IMR-90 (cell line): ENCODE measurements around the gene USP54. TPM values are rescaled to one million over a fixed set of nuclear protein-coding genes. Genes with fewer than 3 reads are reported as not detected.

Source experiments
- ATAC-seq: fragments of 200-7000 bp; cut with Tn5 transposase; 2 replicates; pipeline ENCODE4 v1.9.1; 2020; ENCODE audit warnings: low read depth, mild to moderate bottlenecking, moderate library complexity
- BruUV-seq: library from RNA; stranded (reverse); fragments of 400-500 nt; replicated peaks from 2 replicates; lab custom pipeline; 2021; lab: Mats Ljungman, UMichigan
- CTCF ChIA-PET: fragments of 300-600 bp; formaldehyde crosslinking; extraction: SDS; loops from one replicate; lab custom pipeline; 2021; ENCODE audit warnings: antibody characterized with exemption; lab: Yijun Ruan, JAX
- POLR2A ChIA-PET: fragments of 300-600 bp; sonication (Branson Sonifier 250); formaldehyde crosslinking; loops from one replicate; lab custom pipeline; 2022; ENCODE audit warnings: antibody characterized with exemption; ENCODE audit not compliant: unreplicated experiment; lab: Charles Lee
- DNase-seq: peaks from one replicate; pipeline ENCODE4 v3.0.0; 2013
- H2AFZ ChIP-seq: replicated peaks from 2 replicates; pipeline ENCODE3; 2013; ENCODE audit warnings: low read length, mild to moderate bottlenecking; ENCODE audit not compliant: poor library complexity
- H2AK5ac ChIP-seq: 2 replicates; pipeline ENCODE4 v1.6.1; 2013; ENCODE audit warnings: low read depth, low read length, inconsistent platforms
- H2AK9ac ChIP-seq: replicated peaks from 2 replicates; pipeline ENCODE3; 2013; ENCODE audit warnings: mild to moderate bottlenecking, low read depth, low read length, moderate library complexity; ENCODE audit not compliant: poor library complexity
- H2BK120ac ChIP-seq: 2 replicates; pipeline ENCODE4 v1.6.1; 2013; ENCODE audit warnings: low read depth, low read length, inconsistent platforms
- H2BK15ac ChIP-seq: 3 replicates; pipeline ENCODE4 v1.6.1; 2013; ENCODE audit warnings: low read depth, low read length, inconsistent platforms
- H2BK20ac ChIP-seq: 2 replicates; pipeline ENCODE4 v1.6.1; 2013; ENCODE audit warnings: low read depth, mild to moderate bottlenecking, inconsistent platforms, low read length, moderate library complexity
- H2BK5ac ChIP-seq: 2 replicates; pipeline ENCODE4 v1.6.1; 2013; ENCODE audit warnings: mild to moderate bottlenecking, low read depth, low read length, inconsistent platforms; ENCODE audit not compliant: poor library complexity, severe bottlenecking
- H3K14ac ChIP-seq: replicated peaks from 2 replicates; pipeline ENCODE4 v1.6.1; 2013; ENCODE audit warnings: low read depth, low read length, inconsistent platforms
- H3K18ac ChIP-seq: 2 replicates; pipeline ENCODE4 v1.6.1; 2013; ENCODE audit warnings: low read depth, low read length, control low read depth
- H3K23ac ChIP-seq: 2 replicates; pipeline ENCODE4 v1.6.1; 2013; ENCODE audit warnings: low read depth, low read length, inconsistent platforms
- H3K27ac ChIP-seq: 2 replicates; pipeline ENCODE4 v1.5.1; 2013; ENCODE audit warnings: mild to moderate bottlenecking, control low read depth, low read length; ENCODE audit not compliant: insufficient read depth
- H3K27me3 ChIP-seq: 2 replicates; pipeline ENCODE4 v1.6.1; 2013; ENCODE audit warnings: low read length; ENCODE audit not compliant: control insufficient read depth, insufficient read depth
- H3K36me3 ChIP-seq: 2 replicates; pipeline ENCODE4 v1.6.1; 2013; ENCODE audit warnings: low read length, mixed read lengths; ENCODE audit not compliant: control insufficient read depth, insufficient read depth
- H3K4ac ChIP-seq: 2 replicates; pipeline ENCODE4 v1.6.1; 2013; ENCODE audit warnings: low read depth, low read length, inconsistent platforms
- H3K4me1 ChIP-seq: 2 replicates; pipeline ENCODE4 v1.6.1; 2013; ENCODE audit warnings: low read length, mixed read lengths; ENCODE audit not compliant: control insufficient read depth, insufficient read depth
- H3K4me2 ChIP-seq: 2 replicates; pipeline ENCODE4 v1.6.1; 2013; ENCODE audit warnings: low read depth, mild to moderate bottlenecking, control low read depth, low read length, moderate library complexity
- H3K4me3 ChIP-seq: 2 replicates; pipeline ENCODE4 v1.5.1; 2013; ENCODE audit warnings: low read depth, mild to moderate bottlenecking, control low read depth, low read length, moderate library complexity; ENCODE audit not compliant: insufficient read depth
- H3K56ac ChIP-seq: 2 replicates; pipeline ENCODE4 v1.6.1; 2013; ENCODE audit warnings: low read length, inconsistent platforms; ENCODE audit not compliant: insufficient read depth; ENCODE audit errors: extremely low read depth
- H3K79me1 ChIP-seq, 2 experiments: 2 replicates each; pipeline ENCODE4 v1.6.1; 2013; ENCODE audit warnings: low read length in 2 of 2, inconsistent platforms in 1 of 2, low read depth in 1 of 2
- H3K9ac ChIP-seq: 2 replicates; pipeline ENCODE4 v1.6.1; 2013; ENCODE audit warnings: low read depth, low read length, control low read depth
- H3K9me1 ChIP-seq: 2 replicates; pipeline ENCODE4 v1.6.1; 2013; ENCODE audit warnings: low read length, inconsistent platforms; ENCODE audit not compliant: insufficient read depth
- H3K9me3 ChIP-seq: 2 replicates; pipeline ENCODE4 v1.6.1; 2013; ENCODE audit warnings: low read length; ENCODE audit not compliant: control insufficient read depth, insufficient read depth
- H4K20me1 ChIP-seq: 2 replicates; pipeline ENCODE4 v1.6.1; 2013; ENCODE audit warnings: low read length, inconsistent platforms; ENCODE audit not compliant: insufficient read depth
- H4K5ac ChIP-seq: 2 replicates; pipeline ENCODE4 v1.6.1; 2013; ENCODE audit warnings: mild to moderate bottlenecking, low read depth, low read length, control low read depth
- H4K8ac ChIP-seq, 2 experiments: 2 replicates each; pipeline ENCODE4 v1.6.1; 2013; ENCODE audit warnings: low read depth in 2 of 2, low read length in 2 of 2, control low read depth in 1 of 2, inconsistent platforms in 1 of 2
- H4K91ac ChIP-seq: 2 replicates; pipeline ENCODE4 v1.6.1; 2013; ENCODE audit warnings: low read depth, low read length, inconsistent platforms; ENCODE audit not compliant: insufficient read depth
- BHLHE40 ChIP-seq: fragments of 150-350 bp; IDR thresholded peaks from 2 replicates; pipeline ENCODE4 v1.6.1; 2016; ENCODE audit warnings: mild to moderate bottlenecking, low read depth, low read length
- CEBPB ChIP-seq: IDR thresholded peaks from 2 replicates; pipeline ENCODE4 v1.6.1; 2012; ENCODE audit warnings: low read depth, low read length, improper control_type of control experiment
- CHD1 ChIP-seq: IDR thresholded peaks from 2 replicates; pipeline ENCODE4 v1.6.1; 2012; ENCODE audit warnings: low read depth, low read length, improper control_type of control experiment
- FOS ChIP-seq: fragments of 150-350 bp; IDR thresholded peaks from 2 replicates; pipeline ENCODE4 v1.6.1; 2016; ENCODE audit warnings: low read depth, low read length
- MAZ ChIP-seq: IDR thresholded peaks from 2 replicates; pipeline ENCODE4 v1.6.1; 2012; ENCODE audit warnings: low read depth, mild to moderate bottlenecking, low read length, improper control_type of control experiment, moderate library complexity, borderline replicate concordance
- MXI1 ChIP-seq: IDR thresholded peaks from 2 replicates; pipeline ENCODE4 v1.6.1; 2012; ENCODE audit warnings: low read depth, mild to moderate bottlenecking, low read length, moderate library complexity, borderline replicate concordance
- NFE2L2 ChIP-seq: fragments of 150-350 bp; IDR thresholded peaks from 2 replicates; pipeline ENCODE4 v1.6.1; 2016; ENCODE audit warnings: low read depth, mild to moderate bottlenecking, low read length
- POLR2A ChIP-seq: IDR thresholded peaks from 2 replicates; pipeline ENCODE4 v1.6.1; 2012; ENCODE audit warnings: mild to moderate bottlenecking, low read depth, low read length
- RAD21 ChIP-seq: IDR thresholded peaks from 2 replicates; pipeline ENCODE4 v1.6.1; 2012; ENCODE audit warnings: low read length, improper control_type of control experiment
- RCOR1 ChIP-seq: IDR thresholded peaks from 2 replicates; pipeline ENCODE4 v1.6.1; 2012; ENCODE audit warnings: mild to moderate bottlenecking, low read length, improper control_type of control experiment; ENCODE audit not compliant: insufficient replicate concordance
- RFX5 ChIP-seq: IDR thresholded peaks from 2 replicates; pipeline ENCODE4 v1.8.0; 2012; ENCODE audit warnings: low read depth, mild to moderate bottlenecking, low read length, moderate library complexity
- SMC3 ChIP-seq: fragments of 150-350 bp; IDR thresholded peaks from 2 replicates; pipeline ENCODE4 v1.6.1; 2016; ENCODE audit warnings: low read depth, mild to moderate bottlenecking, antibody characterized with exemption, low read length, moderate library complexity
- WGBS, 2 experiments: methylation state at CpG; one replicate each; pipeline versions ENCODE4 v1.1.5 to v1.1.7; 2013; ENCODE audit warnings: missing lambda C conversion rate in 2 of 2; ENCODE audit not compliant: insufficient read length in 1 of 2; ENCODE audit errors: extremely low coverage in 2 of 2; 5-methylcytosine and 5-hydroxymethylcytosine counted together
- dilution Hi-C: fragments of 300-500 bp; cut with HindIII; formaldehyde crosslinking; loops from one replicate; pipeline ENCODE4 v1.14.3; 2018; ENCODE audit warnings: low sequenced_read_pairs; ENCODE audit not compliant: unreplicated experiment
- in situ Hi-C: fragments of 300-500 bp; cut with MboI; formaldehyde crosslinking; loops from 3 replicates; pipeline ENCODE4 v1.14.3; 2019; ENCODE audit warnings: low sequenced_read_pairs, inconsistent platforms, mixed read lengths
- intact Hi-C: fragments of 100-400 bp; cut with micrococcal nuclease; formaldehyde crosslinking; loops from 2 replicates; pipeline ENCODE4 v1.10.0; 2022
- polyA plus RNA-seq, 3 experiments: library from polyadenylated mRNA; depleted of rRNA; stranded (reverse); fragments of >200 nt; gene quantifications; 2 replicates each; pipeline ENCODE4 v1.2.3, GENCODE V29; 2012; ENCODE audit warnings: low replicate concordance in 1 of 3
- total RNA-seq: library from RNA; depleted of rRNA; stranded (reverse); fragments of >200 nt; gene quantifications from 2 replicates; pipeline ENCODE4 v1.2.3, GENCODE V29; 2012
- TF ChIP-seq, protein P1 (sequence below): fragments of 150-350 bp; IDR thresholded peaks from 2 replicates; pipeline ENCODE4 v1.6.1; 2016; ENCODE audit warnings: low read depth, mild to moderate bottlenecking, low read length, moderate library complexity, borderline replicate concordance
- TF ChIP-seq, protein P2 (sequence below): fragments of 150-350 bp; IDR thresholded peaks from 2 replicates; pipeline ENCODE4 v1.6.1; 2017; ENCODE audit warnings: mild to moderate bottlenecking, antibody characterized with exemption, low read length, low read depth
- TF ChIP-seq, protein P3 (sequence below): conservative IDR thresholded peaks from 2 replicates; pipeline ENCODE4 v1.5.1; 2012; ENCODE audit warnings: mild to moderate bottlenecking, low read depth, low read length, improper control_type of control experiment

USP54 gene
- total and polyA plus RNA-seq, 2 of the 4 experiments (the other 2 are of a cell fraction) = 4.0 to 7.9 TPM

DNA sequence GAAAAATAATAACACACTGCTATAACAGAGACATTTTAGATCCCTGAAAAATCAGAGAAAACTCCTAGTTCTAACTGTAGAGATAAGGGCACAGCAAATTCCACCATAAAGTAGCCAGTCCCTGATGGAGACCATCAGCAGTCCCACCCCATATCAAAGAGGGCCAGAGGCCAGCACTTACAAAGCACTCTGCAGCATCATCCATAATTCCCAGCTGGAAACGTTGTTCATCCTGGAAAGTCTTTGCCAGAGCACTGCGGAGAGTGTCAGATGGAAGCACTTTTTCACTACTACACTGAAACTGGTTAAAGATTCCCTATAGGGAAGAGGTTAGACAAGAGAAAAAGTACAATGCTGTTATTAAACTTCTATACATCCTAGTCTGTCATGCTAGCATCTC lies 45.8 kb downstream of the USP54 start:
- POLR2A ChIA-PET = no interaction called here
- no peak for DNase-seq
- Histone ChIP-seq H3K9ac (no peak overlapping the region), H3K27me3 (no peaks in the 10 kb centered on the region), H3K14ac (no peak overlapping the region), H3K4me1 (no peaks in the 10 kb centered on the region), H2AFZ (no peak overlapping the region), H2BK20ac (no peak overlapping the region), H2AK9ac (no peak overlapping the region), H3K27ac (no peak overlapping the region), H3K18ac (no peak overlapping the region), H3K4ac (no peak overlapping the region), H3K36me3 (peaks cover 1% of the 10 kb centered on the region; the same call in 1 of the 2 replicates), H2AK5ac (no peak overlapping the region), H3K9me1 (no peaks in the 10 kb centered on the region), H3K23ac (no peak overlapping the region), H2BK120ac (no peak overlapping the region), H4K20me1 (no peaks in the 10 kb centered on the region), H3K9me3 (no peaks in the 10 kb centered on the region), H3K79me1 (no peaks in the 10 kb centered on the region), H4K91ac (no peak overlapping the region), H3K56ac (no peak overlapping the region), H3K4me3 (no peak overlapping the region), H2BK5ac (no peak overlapping the region), H4K5ac (no peak overlapping the region), H3K4me2 (no peak overlapping the region), H2BK15ac (no peak overlapping the region), H4K8ac (no peak overlapping the region)
- in situ Hi-C loops (no loop called here), intact Hi-C loops (no loop called here), dilution Hi-C loops (no loop called here)
- no peak for ATAC-seq
- BruUV-seq = no TSS peak
- WGBS, 2 experiments = no CpG with 5 or more reads among the region's 2 CpGs
- TF ChIP-seq POLR2A (no peak), MXI1 (no peak), BHLHE40 (no peak), RCOR1 (no peak), NFE2L2 (no peak), FOS (no peak), MAZ (no peak), RAD21 (no peak), CHD1 (no peak), SMC3 (no peak), CEBPB (no peak), RFX5 (no peak)
- TF ChIP-seq, protein P1, sequence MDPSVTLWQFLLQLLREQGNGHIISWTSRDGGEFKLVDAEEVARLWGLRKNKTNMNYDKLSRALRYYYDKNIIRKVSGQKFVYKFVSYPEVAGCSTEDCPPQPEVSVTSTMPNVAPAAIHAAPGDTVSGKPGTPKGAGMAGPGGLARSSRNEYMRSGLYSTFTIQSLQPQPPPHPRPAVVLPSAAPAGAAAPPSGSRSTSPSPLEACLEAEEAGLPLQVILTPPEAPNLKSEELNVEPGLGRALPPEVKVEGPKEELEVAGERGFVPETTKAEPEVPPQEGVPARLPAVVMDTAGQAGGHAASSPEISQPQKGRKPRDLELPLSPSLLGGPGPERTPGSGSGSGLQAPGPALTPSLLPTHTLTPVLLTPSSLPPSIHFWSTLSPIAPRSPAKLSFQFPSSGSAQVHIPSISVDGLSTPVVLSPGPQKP = no peak
- TF ChIP-seq, protein P2, sequence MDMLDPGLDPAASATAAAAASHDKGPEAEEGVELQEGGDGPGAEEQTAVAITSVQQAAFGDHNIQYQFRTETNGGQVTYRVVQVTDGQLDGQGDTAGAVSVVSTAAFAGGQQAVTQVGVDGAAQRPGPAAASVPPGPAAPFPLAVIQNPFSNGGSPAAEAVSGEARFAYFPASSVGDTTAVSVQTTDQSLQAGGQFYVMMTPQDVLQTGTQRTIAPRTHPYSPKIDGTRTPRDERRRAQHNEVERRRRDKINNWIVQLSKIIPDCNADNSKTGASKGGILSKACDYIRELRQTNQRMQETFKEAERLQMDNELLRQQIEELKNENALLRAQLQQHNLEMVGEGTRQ = no peak
- TF ChIP-seq, protein P3, sequence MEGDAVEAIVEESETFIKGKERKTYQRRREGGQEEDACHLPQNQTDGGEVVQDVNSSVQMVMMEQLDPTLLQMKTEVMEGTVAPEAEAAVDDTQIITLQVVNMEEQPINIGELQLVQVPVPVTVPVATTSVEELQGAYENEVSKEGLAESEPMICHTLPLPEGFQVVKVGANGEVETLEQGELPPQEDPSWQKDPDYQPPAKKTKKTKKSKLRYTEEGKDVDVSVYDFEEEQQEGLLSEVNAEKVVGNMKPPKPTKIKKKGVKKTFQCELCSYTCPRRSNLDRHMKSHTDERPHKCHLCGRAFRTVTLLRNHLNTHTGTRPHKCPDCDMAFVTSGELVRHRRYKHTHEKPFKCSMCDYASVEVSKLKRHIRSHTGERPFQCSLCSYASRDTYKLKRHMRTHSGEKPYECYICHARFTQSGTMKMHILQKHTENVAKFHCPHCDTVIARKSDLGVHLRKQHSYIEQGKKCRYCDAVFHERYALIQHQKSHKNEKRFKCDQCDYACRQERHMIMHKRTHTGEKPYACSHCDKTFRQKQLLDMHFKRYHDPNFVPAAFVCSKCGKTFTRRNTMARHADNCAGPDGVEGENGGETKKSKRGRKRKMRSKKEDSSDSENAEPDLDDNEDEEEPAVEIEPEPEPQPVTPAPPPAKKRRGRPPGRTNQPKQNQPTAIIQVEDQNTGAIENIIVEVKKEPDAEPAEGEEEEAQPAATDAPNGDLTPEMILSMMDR = no peak
- CTCF ChIA-PET = interaction anchor here (0.6 kb wide), 1 partner anchor 1681 kb away, joined by 4 read pairs; no protein-coding TSS in a partner anchor
